ENCODE data around the gene POLD4. TPM values are rescaled to one million over a fixed set of nuclear protein-coding genes. Genes with fewer than 3 reads are reported as not detected.

Gene POLD4
- total RNA-seq, 1 experiment from 2014 or later = 44.2 TPM

DNA sequence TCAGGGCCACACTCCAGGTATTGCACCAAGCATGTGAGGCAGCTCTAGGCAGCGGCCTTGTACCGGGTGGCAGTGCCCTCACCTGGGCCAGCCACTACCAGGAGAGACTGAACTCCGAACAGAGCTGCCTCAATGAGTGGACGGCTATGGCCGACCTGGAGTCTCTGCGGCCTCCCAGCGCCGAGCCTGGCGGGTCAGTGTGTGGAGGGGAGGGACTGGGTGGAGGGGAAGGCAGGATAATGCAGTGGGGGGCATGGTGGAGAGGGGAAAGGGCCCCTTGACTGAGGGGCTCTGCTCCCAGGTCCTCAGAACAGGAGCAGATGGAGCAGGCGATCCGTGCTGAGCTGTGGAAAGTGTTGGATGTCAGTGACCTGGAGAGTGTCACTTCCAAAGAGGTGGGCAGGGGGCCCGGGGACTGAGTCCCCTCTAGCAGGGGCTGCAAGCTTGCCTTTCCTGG is 45.8 kb downstream of the POLD4 start:
- no peak overlapping the region for H3K4me2 ChIP-seq (ENCODE audit: low read length)
- TF ChIP-seq MAX (IDR thresholded peaks at IDR 0.05) = no peak
- no peak for TF ChIP-seq ZFX (IDR thresholded peaks at IDR 0.05)
- no peak for TF ChIP-seq FOSL1 (IDR thresholded peaks at IDR 0.05; ENCODE audit: low read depth)
- TF ChIP-seq SIN3A (IDR thresholded peaks at IDR 0.05; ENCODE audit: low read depth) = no peak
- TF ChIP-seq ZNF274 (IDR thresholded peaks at IDR 0.05; ENCODE audit: low read depth, low read length) = no peak
- no peak for TF ChIP-seq CEBPB (IDR thresholded peaks at IDR 0.05; ENCODE audit: low read depth)
- no peak for TF ChIP-seq SRF (IDR thresholded peaks at IDR 0.05; ENCODE audit: low read depth)
- no peak for TF ChIP-seq EZH2 (IDR thresholded peaks at IDR 0.05)
- no peak for TF ChIP-seq JUND (IDR thresholded peaks at IDR 0.05)
- no peak for TF ChIP-seq POLR2AphosphoS5 (IDR thresholded peaks at IDR 0.05; ENCODE audit: low read depth, low read length)
- no peak for TF ChIP-seq SP1 (IDR thresholded peaks at IDR 0.05; ENCODE audit: low read depth)
- TF ChIP-seq, protein P1, sequence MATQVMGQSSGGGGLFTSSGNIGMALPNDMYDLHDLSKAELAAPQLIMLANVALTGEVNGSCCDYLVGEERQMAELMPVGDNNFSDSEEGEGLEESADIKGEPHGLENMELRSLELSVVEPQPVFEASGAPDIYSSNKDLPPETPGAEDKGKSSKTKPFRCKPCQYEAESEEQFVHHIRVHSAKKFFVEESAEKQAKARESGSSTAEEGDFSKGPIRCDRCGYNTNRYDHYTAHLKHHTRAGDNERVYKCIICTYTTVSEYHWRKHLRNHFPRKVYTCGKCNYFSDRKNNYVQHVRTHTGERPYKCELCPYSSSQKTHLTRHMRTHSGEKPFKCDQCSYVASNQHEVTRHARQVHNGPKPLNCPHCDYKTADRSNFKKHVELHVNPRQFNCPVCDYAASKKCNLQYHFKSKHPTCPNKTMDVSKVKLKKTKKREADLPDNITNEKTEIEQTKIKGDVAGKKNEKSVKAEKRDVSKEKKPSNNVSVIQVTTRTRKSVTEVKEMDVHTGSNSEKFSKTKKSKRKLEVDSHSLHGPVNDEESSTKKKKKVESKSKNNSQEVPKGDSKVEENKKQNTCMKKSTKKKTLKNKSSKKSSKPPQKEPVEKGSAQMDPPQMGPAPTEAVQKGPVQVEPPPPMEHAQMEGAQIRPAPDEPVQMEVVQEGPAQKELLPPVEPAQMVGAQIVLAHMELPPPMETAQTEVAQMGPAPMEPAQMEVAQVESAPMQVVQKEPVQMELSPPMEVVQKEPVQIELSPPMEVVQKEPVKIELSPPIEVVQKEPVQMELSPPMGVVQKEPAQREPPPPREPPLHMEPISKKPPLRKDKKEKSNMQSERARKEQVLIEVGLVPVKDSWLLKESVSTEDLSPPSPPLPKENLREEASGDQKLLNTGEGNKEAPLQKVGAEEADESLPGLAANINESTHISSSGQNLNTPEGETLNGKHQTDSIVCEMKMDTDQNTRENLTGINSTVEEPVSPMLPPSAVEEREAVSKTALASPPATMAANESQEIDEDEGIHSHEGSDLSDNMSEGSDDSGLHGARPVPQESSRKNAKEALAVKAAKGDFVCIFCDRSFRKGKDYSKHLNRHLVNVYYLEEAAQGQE (IDR thresholded peaks at IDR 0.05; ENCODE audit: low read depth) = no peak
- no peak for TF ChIP-seq CTCF (IDR thresholded peaks at IDR 0.05 in 2 of 3, conservative IDR thresholded peaks at IDR 0.05 in 1 of 3; ENCODE audit: borderline replicate concordance in 1 of 3, insufficient read depth in 1 of 3, low read depth in 2 of 3, low read length in 2 of 3)
- no peak for TF ChIP-seq TCF7L2 (IDR thresholded peaks at IDR 0.05; ENCODE audit: borderline replicate concordance, extremely low read depth, insufficient read depth, insufficient read length)
- no peak overlapping the region for H2AFZ ChIP-seq (ENCODE audit: low read depth, low read length, poor library complexity, severe bottlenecking)
- H3K27me3 ChIP-seq (ENCODE audit: insufficient read depth, low read length) = no peaks in the 10 kb centered on the region
- no peak overlapping the region for H3K9ac ChIP-seq (ENCODE audit: low read length)
- H3K79me2 ChIP-seq (ENCODE audit: insufficient read depth, low read length) = peaks cover 10% of the 10 kb centered on the region
- intact Hi-C loops (cut with micrococcal nuclease) = no loop called here
- ChIA-PET POLR2A (no interaction called here), CTCF (no interaction called here), RAD21 (ENCODE audit: low non-redundant PET in 1 of 2, low total read pairs in 2 of 2, uncharacterized antibody in 2 of 2, unreplicated experiment in 2 of 2) (no interaction called here)
- H3K4me1 ChIP-seq (ENCODE audit: control insufficient read depth in 1 of 2, insufficient read depth in 2 of 2, low read length in 2 of 2) = peaks cover 20 to 32% of the 10 kb centered on the region in 2 experiments
- DNase-seq (ENCODE audit: low read depth, low spot score) = no peak
- no peaks in the 10 kb centered on the region for H4K20me1 ChIP-seq (ENCODE audit: insufficient read depth)
- peaks cover 0 to 9% of the 10 kb centered on the region in 2 experiments; a peak in 3 of 4 replicates for H3K36me3 ChIP-seq (ENCODE audit: control insufficient read depth in 1 of 2, insufficient read depth in 2 of 2, low read length in 2 of 2)
- H3K9me3 ChIP-seq (ENCODE audit: control insufficient read depth in 1 of 2, insufficient read depth in 1 of 2, low read depth in 1 of 2, low read length in 2 of 2) = no peaks in the 10 kb centered on the region
- H3K9me2 ChIP-seq (ENCODE audit: insufficient read depth) = no peaks in the 10 kb centered on the region
- no peak for ATAC-seq
- H3K4me3 ChIP-seq (replicated peaks in 1 of 2; ENCODE audit: low read depth in 1 of 2, low read length in 2 of 2) = no peak overlapping the region
- no peak overlapping the region for H3K27ac ChIP-seq (ENCODE audit: low read depth, low read length)
- no TSS peak for BruUV-seq (replicated peaks)
